ENCODE data around the gene FAM161B. TPM values are rescaled to one million over a fixed set of nuclear protein-coding genes. Genes with fewer than 3 reads are reported as not detected.
A peak's percentile ranks its signal among the peaks of the same experiment; 100 is the strongest.

Gene FAM161B
- total RNA-seq, 1 experiment from 2014 or later: 2.2 TPM

DNA sequence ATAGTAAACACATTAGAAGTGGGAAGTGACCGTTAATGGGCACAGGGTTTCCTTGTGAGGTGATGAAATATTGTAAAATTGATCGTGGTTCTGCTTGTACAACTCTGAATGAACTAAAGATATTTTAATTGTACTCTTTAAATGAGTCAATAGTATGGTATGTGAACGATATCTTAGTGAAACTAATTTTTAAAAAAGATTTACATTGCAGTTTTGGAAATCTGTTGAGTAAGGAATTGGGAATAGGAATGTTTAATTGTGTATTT, 61.5 kb downstream of the FAM161B start:
- ATAC-seq: no peak
- Histone ChIP-seq H3K4me1 (ENCODE audit: control insufficient read depth, insufficient read depth, low read length) (peaks cover 13% of the 10 kb centered on the region; the same call in 1 of the 2 replicates), H3K9me3 (ENCODE audit: control insufficient read depth, insufficient read depth, low read depth, low read length) (no peaks in the 10 kb centered on the region), H3K27me3 (ENCODE audit: control insufficient read depth, insufficient read depth, low read length) (no peaks in the 10 kb centered on the region), H3K36me3 (ENCODE audit: control insufficient read depth, insufficient read depth, low read length) (peaks cover 13% of the 10 kb centered on the region), H3K27ac (ENCODE audit: low read length) (peak overlapping the region; percentile 95), H3K4me3 (ENCODE audit: low read depth in 2 of 2, low read length in 2 of 2) (peak overlapping the region; percentile 86 to 88)
- ChIA-PET CTCF (no interaction called here), POLR2A (no interaction called here)
- in situ Hi-C loops (cut with HindIII; ENCODE audit: low pct_unique_long_range_greater_than_20kb, low sequenced_read_pairs): no loop called here
- BruUV-seq (replicated peaks): no TSS peak
- intact Hi-C loops (cut with micrococcal nuclease; ENCODE audit: unreplicated experiment): no loop called here
- TF ChIP-seq POLR2AphosphoS5 (IDR thresholded peaks at IDR 0.05; ENCODE audit: low read depth, low read length): no peak
- TF ChIP-seq TCF7L2 (IDR thresholded peaks at IDR 0.05; ENCODE audit: low read depth, low read length): no peak
- no peak for TF ChIP-seq SIN3A (IDR thresholded peaks at IDR 0.05; ENCODE audit: borderline replicate concordance, insufficient read depth, low read depth, low read length)
- TF ChIP-seq, protein P1, sequence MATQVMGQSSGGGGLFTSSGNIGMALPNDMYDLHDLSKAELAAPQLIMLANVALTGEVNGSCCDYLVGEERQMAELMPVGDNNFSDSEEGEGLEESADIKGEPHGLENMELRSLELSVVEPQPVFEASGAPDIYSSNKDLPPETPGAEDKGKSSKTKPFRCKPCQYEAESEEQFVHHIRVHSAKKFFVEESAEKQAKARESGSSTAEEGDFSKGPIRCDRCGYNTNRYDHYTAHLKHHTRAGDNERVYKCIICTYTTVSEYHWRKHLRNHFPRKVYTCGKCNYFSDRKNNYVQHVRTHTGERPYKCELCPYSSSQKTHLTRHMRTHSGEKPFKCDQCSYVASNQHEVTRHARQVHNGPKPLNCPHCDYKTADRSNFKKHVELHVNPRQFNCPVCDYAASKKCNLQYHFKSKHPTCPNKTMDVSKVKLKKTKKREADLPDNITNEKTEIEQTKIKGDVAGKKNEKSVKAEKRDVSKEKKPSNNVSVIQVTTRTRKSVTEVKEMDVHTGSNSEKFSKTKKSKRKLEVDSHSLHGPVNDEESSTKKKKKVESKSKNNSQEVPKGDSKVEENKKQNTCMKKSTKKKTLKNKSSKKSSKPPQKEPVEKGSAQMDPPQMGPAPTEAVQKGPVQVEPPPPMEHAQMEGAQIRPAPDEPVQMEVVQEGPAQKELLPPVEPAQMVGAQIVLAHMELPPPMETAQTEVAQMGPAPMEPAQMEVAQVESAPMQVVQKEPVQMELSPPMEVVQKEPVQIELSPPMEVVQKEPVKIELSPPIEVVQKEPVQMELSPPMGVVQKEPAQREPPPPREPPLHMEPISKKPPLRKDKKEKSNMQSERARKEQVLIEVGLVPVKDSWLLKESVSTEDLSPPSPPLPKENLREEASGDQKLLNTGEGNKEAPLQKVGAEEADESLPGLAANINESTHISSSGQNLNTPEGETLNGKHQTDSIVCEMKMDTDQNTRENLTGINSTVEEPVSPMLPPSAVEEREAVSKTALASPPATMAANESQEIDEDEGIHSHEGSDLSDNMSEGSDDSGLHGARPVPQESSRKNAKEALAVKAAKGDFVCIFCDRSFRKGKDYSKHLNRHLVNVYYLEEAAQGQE (IDR thresholded peaks at IDR 0.05; ENCODE audit: insufficient read depth in 1 of 2, low read depth in 2 of 2, low read length in 1 of 2): no peak
- TF ChIP-seq, protein P2, sequence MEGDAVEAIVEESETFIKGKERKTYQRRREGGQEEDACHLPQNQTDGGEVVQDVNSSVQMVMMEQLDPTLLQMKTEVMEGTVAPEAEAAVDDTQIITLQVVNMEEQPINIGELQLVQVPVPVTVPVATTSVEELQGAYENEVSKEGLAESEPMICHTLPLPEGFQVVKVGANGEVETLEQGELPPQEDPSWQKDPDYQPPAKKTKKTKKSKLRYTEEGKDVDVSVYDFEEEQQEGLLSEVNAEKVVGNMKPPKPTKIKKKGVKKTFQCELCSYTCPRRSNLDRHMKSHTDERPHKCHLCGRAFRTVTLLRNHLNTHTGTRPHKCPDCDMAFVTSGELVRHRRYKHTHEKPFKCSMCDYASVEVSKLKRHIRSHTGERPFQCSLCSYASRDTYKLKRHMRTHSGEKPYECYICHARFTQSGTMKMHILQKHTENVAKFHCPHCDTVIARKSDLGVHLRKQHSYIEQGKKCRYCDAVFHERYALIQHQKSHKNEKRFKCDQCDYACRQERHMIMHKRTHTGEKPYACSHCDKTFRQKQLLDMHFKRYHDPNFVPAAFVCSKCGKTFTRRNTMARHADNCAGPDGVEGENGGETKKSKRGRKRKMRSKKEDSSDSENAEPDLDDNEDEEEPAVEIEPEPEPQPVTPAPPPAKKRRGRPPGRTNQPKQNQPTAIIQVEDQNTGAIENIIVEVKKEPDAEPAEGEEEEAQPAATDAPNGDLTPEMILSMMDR (IDR thresholded peaks at IDR 0.05): no peak
- DNase-seq (ENCODE audit: low read depth, low spot score): no peak

DNA sequence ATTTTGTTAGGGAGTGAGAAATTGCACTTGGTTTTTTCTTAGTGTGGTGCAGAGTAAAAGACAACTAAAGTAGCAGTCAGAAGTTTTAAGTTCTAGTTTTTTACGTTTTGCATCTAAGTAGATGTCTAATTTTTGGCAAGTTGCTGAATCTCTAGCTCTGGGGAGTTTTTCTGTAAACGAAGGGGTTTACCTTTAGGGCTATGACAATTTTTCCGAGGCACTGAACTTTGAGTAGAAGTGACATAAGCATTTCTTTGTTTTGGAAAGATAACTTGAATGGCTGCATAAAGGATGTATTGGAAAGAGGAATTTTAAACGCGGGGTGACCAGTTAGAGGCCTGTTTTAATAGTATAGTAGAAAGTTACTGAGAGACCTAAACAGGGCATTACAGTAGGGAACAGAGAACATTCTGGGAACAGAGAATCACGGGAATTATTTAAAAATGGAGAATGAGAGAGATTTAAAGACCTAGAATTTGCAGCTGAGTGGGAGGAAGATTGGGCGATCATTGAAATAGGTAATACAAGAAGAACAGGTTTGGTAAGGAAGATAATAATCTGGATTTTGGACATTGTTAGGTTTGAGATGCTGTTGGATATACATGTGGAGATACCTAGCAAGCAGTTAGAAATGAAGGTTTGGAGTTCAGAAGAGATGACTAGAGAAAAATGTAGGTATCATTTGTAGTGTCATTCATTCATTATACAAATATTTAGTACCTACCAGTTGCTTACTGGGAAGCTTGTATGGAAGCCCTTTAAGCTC, 62.0 kb downstream of the FAM161B start:
- no peaks in the 10 kb centered on the region for H3K9me3 ChIP-seq (ENCODE audit: control insufficient read depth, insufficient read depth, low read depth, low read length)
- H3K4me3 ChIP-seq (ENCODE audit: low read depth in 2 of 2, low read length in 2 of 2): peak overlapping the region; percentile 86 to 88
- CTCF ChIA-PET: no interaction called here
- no peak for TF ChIP-seq POLR2AphosphoS5 (IDR thresholded peaks at IDR 0.05; ENCODE audit: low read depth, low read length)
- TF ChIP-seq, protein P2 (IDR thresholded peaks at IDR 0.05): no peak
- no peak for TF ChIP-seq SIN3A (IDR thresholded peaks at IDR 0.05; ENCODE audit: borderline replicate concordance, insufficient read depth, low read depth, low read length)
- no peak for TF ChIP-seq TCF7L2 (IDR thresholded peaks at IDR 0.05; ENCODE audit: low read depth, low read length)
- TF ChIP-seq, protein P1 (IDR thresholded peaks at IDR 0.05; ENCODE audit: insufficient read depth in 1 of 2, low read depth in 2 of 2, low read length in 1 of 2): no peak
- H3K4me1 ChIP-seq (ENCODE audit: control insufficient read depth, insufficient read depth, low read length): peaks cover 13% of the 10 kb centered on the region; the same call in 1 of the 2 replicates
- TSS peak; percentile 87 for BruUV-seq (replicated peaks)
- H3K27me3 ChIP-seq (ENCODE audit: control insufficient read depth, insufficient read depth, low read length): no peaks in the 10 kb centered on the region
- POLR2A ChIA-PET: no interaction called here
- H3K36me3 ChIP-seq (ENCODE audit: control insufficient read depth, insufficient read depth, low read length): peaks cover 10% of the 10 kb centered on the region
- intact Hi-C loops (cut with micrococcal nuclease; ENCODE audit: unreplicated experiment): no loop called here
- in situ Hi-C loops (cut with HindIII; ENCODE audit: low pct_unique_long_range_greater_than_20kb, low sequenced_read_pairs): no loop called here
- H3K27ac ChIP-seq (ENCODE audit: low read length): peak overlapping the region; percentile 95
- DNase-seq (ENCODE audit: low read depth, low spot score) (no peak), ATAC-seq (no peak)
